SK-N-SH (cell line): ENCODE results near the gene PRDM15. TPM values are rescaled to one million over a fixed set of nuclear protein-coding genes. Genes with fewer than 3 reads are reported as not detected.

Experiments used
- CTCF ChIA-PET: fragments of 300-600, 350-600 bp; formaldehyde crosslinking; extraction: SDS; loops from one replicate; lab custom pipeline; 2021; lab: Yijun Ruan, JAX
- POLR2A ChIA-PET: fragments of 350-600 bp; sonication (Branson Sonifier 250); formaldehyde crosslinking; extraction: SDS; loops from one replicate; lab custom pipeline; 2020; ENCODE audit warnings: antibody characterized with exemption, inconsistent platforms; lab: Yijun Ruan, JAX
- DNase-seq: peaks from one replicate; pipeline ENCODE4 v3.0.0; 2012
- H2AFZ ChIP-seq: fragments of 200-600 bp; sonication (generic); 2 replicates; pipeline ENCODE4 v1.8.1; 2016; ENCODE audit warnings: antibody characterized with exemption, mild to moderate bottlenecking, low read depth
- H3F3A ChIP-seq: fragments of 200-600 bp; sonication (generic); replicated peaks from 2 replicates; pipeline ENCODE3; 2016; ENCODE audit warnings: antibody characterized with exemption, mild to moderate bottlenecking; ENCODE audit not compliant: insufficient read depth
- H3K27ac ChIP-seq, 2 experiments: fragments of 200-500 bp in 1 of 2; fragments of 200-600 bp in 1 of 2; sonication (Bioruptor generic) in 1 of 2; sonication (generic), shearing (Covaris generic) in 1 of 2; 2 replicates each; pipeline versions ENCODE4 v1.5.1 to v1.6.1; 2014 to 2016; ENCODE audit warnings: low read depth in 2 of 2, inconsistent platforms in 1 of 2, low read length in 1 of 2, mild to moderate bottlenecking in 1 of 2, mixed read lengths in 1 of 2
- H3K27me3 ChIP-seq: fragments of 200-600 bp; sonication (generic), shearing (Covaris generic); 2 replicates; pipeline ENCODE4 v1.6.1; 2016; ENCODE audit warnings: mixed run types; ENCODE audit not compliant: insufficient read depth
- H3K36me3 ChIP-seq, 2 experiments: fragments of 200-500 bp in 1 of 2; fragments of 200-600 bp in 1 of 2; sonication (Bioruptor generic) in 1 of 2; sonication (generic) in 1 of 2; replicated peaks in 1 of 2; 2 replicates each; pipeline versions ENCODE3 to v1.5.1; 2014 to 2016; ENCODE audit warnings: low read length in 1 of 2, mild to moderate bottlenecking in 1 of 2; ENCODE audit not compliant: insufficient read depth in 2 of 2, control insufficient read depth in 1 of 2
- H3K4me1 ChIP-seq, 2 experiments: fragments of 200-500 bp in 1 of 2; fragments of 200-600 bp in 1 of 2; sonication (Bioruptor generic) in 1 of 2; sonication (generic), shearing (Covaris generic) in 1 of 2; 2 replicates each; pipeline versions ENCODE4 v1.5.1 to v1.6.1; 2014 to 2016; ENCODE audit warnings: low read depth in 1 of 2, low read length in 1 of 2, mixed run types in 1 of 2; ENCODE audit not compliant: insufficient read depth in 2 of 2, control insufficient read depth in 1 of 2
- H3K4me2 ChIP-seq: fragments of 200-600 bp; sonication (generic), shearing (Covaris generic); 2 replicates; pipeline ENCODE4 v1.6.1; 2017; ENCODE audit warnings: mixed run types
- H3K4me3 ChIP-seq, 2 experiments: fragments of 200-500 bp in 1 of 2; fragments of 200-600 bp in 1 of 2; sonication (Bioruptor generic) in 1 of 2; sonication (generic), shearing (Covaris generic) in 1 of 2; 2 replicates each; pipeline versions ENCODE4 v1.5.1 to v1.8.1; 2014 to 2016; ENCODE audit warnings: low read depth in 2 of 2, inconsistent platforms in 1 of 2, low read length in 1 of 2, mild to moderate bottlenecking in 1 of 2, mixed read lengths in 1 of 2, moderate library complexity in 1 of 2
- H3K79me2 ChIP-seq: fragments of 200-600 bp; sonication (generic); 2 replicates; pipeline ENCODE4 v1.8.1; 2017; ENCODE audit warnings: mild to moderate bottlenecking; ENCODE audit not compliant: insufficient read depth
- H3K9ac ChIP-seq: fragments of 200-600 bp; sonication (generic); 2 replicates; pipeline ENCODE4 v1.6.1; 2017; ENCODE audit warnings: mixed run types
- H3K9me2 ChIP-seq: fragments of 200-600 bp; sonication (generic); 2 replicates; pipeline ENCODE4 v1.6.1; 2017; ENCODE audit warnings: mixed run types
- H3K9me3 ChIP-seq: fragments of 200-600 bp; sonication (generic); 2 replicates; pipeline ENCODE4 v1.6.1; 2017; ENCODE audit warnings: mixed run types, mild to moderate bottlenecking, moderate library complexity
- H4K20me1 ChIP-seq: fragments of 200-600 bp; sonication (generic); 2 replicates; pipeline ENCODE4 v1.6.1; 2017; ENCODE audit warnings: mild to moderate bottlenecking, mixed run types; ENCODE audit not compliant: insufficient read depth
- CHD2 ChIP-seq: fragments of 150-350 bp; IDR thresholded peaks from 2 replicates; pipeline ENCODE4 v1.6.1; 2018; ENCODE audit warnings: low read length; ENCODE audit not compliant: partially characterized antibody
- EZH2phosphoT487 ChIP-seq: fragments of 200-600 bp; sonication (generic); IDR thresholded peaks from 2 replicates; pipeline ENCODE4 v1.6.1; 2017; ENCODE audit warnings: low read depth, mixed run types, mild to moderate bottlenecking, antibody characterized with exemption, moderate library complexity, borderline replicate concordance
- FOSL2 ChIP-seq: IDR thresholded peaks from 2 replicates; pipeline ENCODE4 v1.4.0; 2012; ENCODE audit warnings: low read depth, mild to moderate bottlenecking, moderate library complexity, borderline replicate concordance
- FOXJ3 ChIP-seq: sonication (generic); formaldehyde crosslinking; IDR thresholded peaks from 2 replicates; pipeline ENCODE4 v1.5.1; 2020; ENCODE audit warnings: mild to moderate bottlenecking, missing genetic modification reagents
- FOXM1 ChIP-seq: IDR thresholded peaks from 2 replicates; pipeline ENCODE4 v1.4.0; 2012; ENCODE audit warnings: low read depth, mild to moderate bottlenecking
- GABPA ChIP-seq: IDR thresholded peaks from 2 replicates; pipeline ENCODE4 v1.4.0; 2012; ENCODE audit warnings: low read depth, mild to moderate bottlenecking
- GATA2 ChIP-seq: sonication (generic); formaldehyde crosslinking; IDR thresholded peaks from 2 replicates; pipeline ENCODE4 v1.5.0; 2020; ENCODE audit warnings: mild to moderate bottlenecking, missing genetic modification reagents
- MEF2A ChIP-seq: IDR thresholded peaks from 2 replicates; pipeline ENCODE4 v1.4.0; 2012; ENCODE audit warnings: low read depth, borderline replicate concordance
- NFIC ChIP-seq: IDR thresholded peaks from 2 replicates; pipeline ENCODE4 v1.4.0; 2012; ENCODE audit warnings: borderline replicate concordance
- RXRA ChIP-seq: IDR thresholded peaks from 2 replicates; pipeline ENCODE4 v1.4.0; 2012; ENCODE audit warnings: low read depth, mild to moderate bottlenecking, borderline replicate concordance
- SMC3 ChIP-seq: IDR thresholded peaks from 2 replicates; pipeline ENCODE4 v1.6.1; 2012; ENCODE audit warnings: low read depth, low read length, improper control_type of control experiment
- TAF1 ChIP-seq: IDR thresholded peaks from 2 replicates; pipeline ENCODE4 v1.6.1; 2012; ENCODE audit warnings: low read depth, mild to moderate bottlenecking, low read length, moderate library complexity, borderline replicate concordance
- TEAD4 ChIP-seq: IDR thresholded peaks from 2 replicates; pipeline ENCODE4 v1.4.0; 2012; ENCODE audit warnings: mild to moderate bottlenecking, borderline replicate concordance; ENCODE audit not compliant: insufficient read depth
- USF2 ChIP-seq: fragments of 150-350 bp; IDR thresholded peaks from 2 replicates; pipeline ENCODE4 v1.6.1; 2017; ENCODE audit warnings: antibody characterized with exemption, low read length, low read depth, borderline replicate concordance
- WGBS: methylation state at CpG from one replicate; pipeline ENCODE4 v1.1.6; 2017; ENCODE audit warnings: low lambda C conversion rate; 5-methylcytosine and 5-hydroxymethylcytosine counted together
- polyA plus RNA-seq, 3 experiments: library from polyadenylated mRNA; depleted of rRNA; stranded (reverse); fragments of >200 nt; gene quantifications; 2 replicates each; pipeline ENCODE4 v1.2.3, GENCODE V29; 2012
- TF ChIP-seq, protein P1 (sequence below): IDR thresholded peaks from 2 replicates; pipeline ENCODE4 v1.4.0; 2012; ENCODE audit warnings: low read depth, borderline replicate concordance
- TF ChIP-seq, protein P2 (sequence below): IDR thresholded peaks from 2 replicates; pipeline ENCODE4; 2012
- TF ChIP-seq, protein P3 (sequence below): IDR thresholded peaks from 2 replicates; pipeline ENCODE4 v1.4.0; 2012; ENCODE audit warnings: low read depth, borderline replicate concordance
- TF ChIP-seq, protein P4 (sequence below): IDR thresholded peaks from 2 replicates; pipeline ENCODE4 v1.6.1; 2012; ENCODE audit warnings: mild to moderate bottlenecking, low read depth, low read length, moderate library complexity

Gene PRDM15
- polyA plus RNA-seq, 1 of the 3 experiments (the other 2 are of a cell fraction): 7.0 TPM

GRCh38 chr21:41761211-41761933, 117.8 kb downstream of the PRDM15 start:
- H3K36me3 ChIP-seq: no peaks in the 10 kb centered on the region
- H2AFZ ChIP-seq: peak overlapping the region; percentile 63

More at GRCh38 chr21:41761211-41761933, 117.8 kb downstream of the PRDM15 start:
- CTCF ChIA-PET: interaction anchor here (1.4 to 2.0 kb wide), 4 partner anchors 16 to 478 kb away, joined by 4 to 10 read pairs (median 5); no protein-coding TSS in a partner anchor
- H3K4me2 ChIP-seq: peak overlapping the region; percentile 33; the same call in 1 of the 2 replicates
- TF ChIP-seq, protein P1, sequence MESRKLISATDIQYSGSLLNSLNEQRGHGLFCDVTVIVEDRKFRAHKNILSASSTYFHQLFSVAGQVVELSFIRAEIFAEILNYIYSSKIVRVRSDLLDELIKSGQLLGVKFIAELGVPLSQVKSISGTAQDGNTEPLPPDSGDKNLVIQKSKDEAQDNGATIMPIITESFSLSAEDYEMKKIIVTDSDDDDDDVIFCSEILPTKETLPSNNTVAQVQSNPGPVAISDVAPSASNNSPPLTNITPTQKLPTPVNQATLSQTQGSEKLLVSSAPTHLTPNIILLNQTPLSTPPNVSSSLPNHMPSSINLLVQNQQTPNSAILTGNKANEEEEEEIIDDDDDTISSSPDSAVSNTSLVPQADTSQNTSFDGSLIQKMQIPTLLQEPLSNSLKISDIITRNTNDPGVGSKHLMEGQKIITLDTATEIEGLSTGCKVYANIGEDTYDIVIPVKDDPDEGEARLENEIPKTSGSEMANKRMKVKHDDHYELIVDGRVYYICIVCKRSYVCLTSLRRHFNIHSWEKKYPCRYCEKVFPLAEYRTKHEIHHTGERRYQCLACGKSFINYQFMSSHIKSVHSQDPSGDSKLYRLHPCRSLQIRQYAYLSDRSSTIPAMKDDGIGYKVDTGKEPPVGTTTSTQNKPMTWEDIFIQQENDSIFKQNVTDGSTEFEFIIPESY: no peak
- TF ChIP-seq FOSL2 (no peak), TEAD4 (no peak), NFIC (no peak), MEF2A (no peak), CHD2 (no peak), FOXM1 (no peak), TAF1 (no peak), USF2 (no peak), RXRA (no peak), SMC3 (no peak), GABPA (no peak), FOXJ3 (CRISPR knock-in tag) (no peak), EZH2phosphoT487 (no peak), GATA2 (CRISPR knock-in tag) (no peak)
- TF ChIP-seq, protein P2, sequence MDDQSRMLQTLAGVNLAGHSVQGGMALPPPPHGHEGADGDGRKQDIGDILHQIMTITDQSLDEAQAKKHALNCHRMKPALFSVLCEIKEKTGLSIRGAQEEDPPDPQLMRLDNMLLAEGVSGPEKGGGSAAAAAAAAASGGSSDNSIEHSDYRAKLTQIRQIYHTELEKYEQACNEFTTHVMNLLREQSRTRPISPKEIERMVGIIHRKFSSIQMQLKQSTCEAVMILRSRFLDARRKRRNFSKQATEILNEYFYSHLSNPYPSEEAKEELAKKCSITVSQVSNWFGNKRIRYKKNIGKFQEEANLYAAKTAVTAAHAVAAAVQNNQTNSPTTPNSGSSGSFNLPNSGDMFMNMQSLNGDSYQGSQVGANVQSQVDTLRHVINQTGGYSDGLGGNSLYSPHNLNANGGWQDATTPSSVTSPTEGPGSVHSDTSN: no peak
- TF ChIP-seq, protein P3, sequence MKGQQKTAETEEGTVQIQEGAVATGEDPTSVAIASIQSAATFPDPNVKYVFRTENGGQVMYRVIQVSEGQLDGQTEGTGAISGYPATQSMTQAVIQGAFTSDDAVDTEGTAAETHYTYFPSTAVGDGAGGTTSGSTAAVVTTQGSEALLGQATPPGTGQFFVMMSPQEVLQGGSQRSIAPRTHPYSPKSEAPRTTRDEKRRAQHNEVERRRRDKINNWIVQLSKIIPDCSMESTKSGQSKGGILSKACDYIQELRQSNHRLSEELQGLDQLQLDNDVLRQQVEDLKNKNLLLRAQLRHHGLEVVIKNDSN: no peak
- TF ChIP-seq, protein P4, sequence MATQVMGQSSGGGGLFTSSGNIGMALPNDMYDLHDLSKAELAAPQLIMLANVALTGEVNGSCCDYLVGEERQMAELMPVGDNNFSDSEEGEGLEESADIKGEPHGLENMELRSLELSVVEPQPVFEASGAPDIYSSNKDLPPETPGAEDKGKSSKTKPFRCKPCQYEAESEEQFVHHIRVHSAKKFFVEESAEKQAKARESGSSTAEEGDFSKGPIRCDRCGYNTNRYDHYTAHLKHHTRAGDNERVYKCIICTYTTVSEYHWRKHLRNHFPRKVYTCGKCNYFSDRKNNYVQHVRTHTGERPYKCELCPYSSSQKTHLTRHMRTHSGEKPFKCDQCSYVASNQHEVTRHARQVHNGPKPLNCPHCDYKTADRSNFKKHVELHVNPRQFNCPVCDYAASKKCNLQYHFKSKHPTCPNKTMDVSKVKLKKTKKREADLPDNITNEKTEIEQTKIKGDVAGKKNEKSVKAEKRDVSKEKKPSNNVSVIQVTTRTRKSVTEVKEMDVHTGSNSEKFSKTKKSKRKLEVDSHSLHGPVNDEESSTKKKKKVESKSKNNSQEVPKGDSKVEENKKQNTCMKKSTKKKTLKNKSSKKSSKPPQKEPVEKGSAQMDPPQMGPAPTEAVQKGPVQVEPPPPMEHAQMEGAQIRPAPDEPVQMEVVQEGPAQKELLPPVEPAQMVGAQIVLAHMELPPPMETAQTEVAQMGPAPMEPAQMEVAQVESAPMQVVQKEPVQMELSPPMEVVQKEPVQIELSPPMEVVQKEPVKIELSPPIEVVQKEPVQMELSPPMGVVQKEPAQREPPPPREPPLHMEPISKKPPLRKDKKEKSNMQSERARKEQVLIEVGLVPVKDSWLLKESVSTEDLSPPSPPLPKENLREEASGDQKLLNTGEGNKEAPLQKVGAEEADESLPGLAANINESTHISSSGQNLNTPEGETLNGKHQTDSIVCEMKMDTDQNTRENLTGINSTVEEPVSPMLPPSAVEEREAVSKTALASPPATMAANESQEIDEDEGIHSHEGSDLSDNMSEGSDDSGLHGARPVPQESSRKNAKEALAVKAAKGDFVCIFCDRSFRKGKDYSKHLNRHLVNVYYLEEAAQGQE: no peak
- TF ChIP-seq, all 33 proteins: peak for 0
- peaks cover 0 to 10% of the 10 kb centered on the region in 2 experiments; a peak in 2 of 4 replicates for H3K4me1 ChIP-seq
- H3K27ac ChIP-seq: peak overlapping the region in 1 of 2 experiments; percentile 31; a peak in 1 of 4 replicates
- H3K9ac ChIP-seq: no peak overlapping the region; the same call in 1 of the 2 replicates
- H3K79me2 ChIP-seq: peaks cover 16% of the 10 kb centered on the region; the same call in 1 of the 2 replicates
- no peak for DNase-seq
- WGBS: 51% methylated on average over 19 of the region's 22 CpGs
- peak overlapping the region in 1 of 2 experiments; percentile 14; a peak in 1 of 4 replicates for H3K4me3 ChIP-seq
- POLR2A ChIA-PET: no interaction called here
- no peaks in the 10 kb centered on the region for H3K9me2 ChIP-seq
- no peaks in the 10 kb centered on the region for H4K20me1 ChIP-seq
- no peaks in the 10 kb centered on the region for H3K9me3 ChIP-seq
- H3F3A ChIP-seq: no peaks in the 10 kb centered on the region
- no peaks in the 10 kb centered on the region for H3K27me3 ChIP-seq
